Psoas muscle (tissue), 8 donors: Measurements from ENCODE around the gene COG2. TPM values are rescaled to one million over a fixed set of nuclear protein-coding genes. Genes with fewer than 3 reads are reported as not detected.
"Not testable (repeated sequence)": the region's sequence is repeated elsewhere in the genome, so short reads cannot be mapped to it uniquely, and the experiment has no call there.

Experiments
- ATAC-seq, 4 donors: fragments of 200-7000 bp; cut with Tn5 transposase; one replicate each; pipeline ENCODE4 v1.9.1; 2020; ENCODE audit warnings: moderate library complexity in 3 of 4, mild to moderate bottlenecking in 2 of 4
- DNase-seq, 2 donors: peaks; one replicate each; pipeline ENCODE4 v3.0.0-alpha.2; 2020
- H3K27ac ChIP-seq: fragments of 200-600 bp; one replicate; pipeline ENCODE4 v1.8.0; 2022
- H3K27me3 ChIP-seq, 3 donors: fragments of 200-600 bp in 1 of 3; one replicate each; pipeline versions ENCODE4 v1.6.1 to v1.8.0; 2013 to 2022; ENCODE audit warnings: low read length in 2 of 3, mild to moderate bottlenecking in 2 of 3, moderate library complexity in 1 of 3; ENCODE audit not compliant: insufficient read depth in 3 of 3
- H3K36me3 ChIP-seq, 2 donors: fragments of 200-600 bp in 1 of 2; one replicate each; pipeline versions ENCODE4 v1.6.1 to v1.8.0; 2013 to 2022; ENCODE audit warnings: low read depth in 1 of 2, mild to moderate bottlenecking in 1 of 2, moderate library complexity in 1 of 2; ENCODE audit not compliant: insufficient read depth in 1 of 2
- H3K4me1 ChIP-seq: fragments of 200-600 bp; one replicate; pipeline ENCODE4 v1.8.0; 2022
- H3K4me3 ChIP-seq: fragments of 200-600 bp; one replicate; pipeline ENCODE4 v1.8.0; 2022; ENCODE audit warnings: mild to moderate bottlenecking
- H3K9me3 ChIP-seq: fragments of 200-600 bp; one replicate; pipeline ENCODE4 v1.8.0; 2022
- WGBS, 3 donors: extraction: QIAGEN DNeasy Blood & Tissue Kit; methylation state at CpG; one replicate each; pipeline versions ENCODE4 v1.1.6 to v1.1.7; 2013; 5-methylcytosine and 5-hydroxymethylcytosine counted together
- intact Hi-C, 2 donors: fragments of 100-400 bp; cut with DNase I; formaldehyde crosslinking; loops; one replicate each; pipeline versions ENCODE4 v1.11.0 to v1.14.2; 2022
- polyA plus RNA-seq, 3 donors: library from polyadenylated mRNA; stranded (reverse); fragments of 200-250 nt; gene quantifications; one replicate each; pipeline ENCODE4 v1.2.3, GENCODE V29; 2013
- total RNA-seq, 4 donors: library from RNA; stranded (reverse); fragmentation: NEBNext Ultra II Directional in 2 of 4; extraction: Animal tissue kit (Norgen Biotek cat#: 25700) in 2 of 4; gene quantifications; one replicate each; pipeline versions ENCODE4 v1.2.1 to v1.2.4, GENCODE V29; 2021 to 2023
- TF ChIP-seq, protein P1 (sequence below): fragments of 200-600 bp; IDR thresholded peaks from one replicate; pipeline ENCODE4 v1.8.0; 2022; ENCODE audit warnings: antibody characterized with exemption
- donor health status: healthy with polysubstance abuse.
- donor health status: DM: no; HTN: no; CAD: no; lungs with moderate emphysema.
- donor health status: Bipolar disorder and iron deficiency.
- donor health status: healthy.
- donor health status: DM: yes; HTN: yes; CAD: no.
- donor health status: DM: no; HTN: no; CAD: no.
- donor health status: DM: no; HTN: no; CAD: no.
- donor health status: DM: yes; HTN: yes; CAD: no.

COG2 gene
- total and polyA plus RNA-seq, 7 donors, result 11.9 to 30.5 (median 21.3) TPM

DNA sequence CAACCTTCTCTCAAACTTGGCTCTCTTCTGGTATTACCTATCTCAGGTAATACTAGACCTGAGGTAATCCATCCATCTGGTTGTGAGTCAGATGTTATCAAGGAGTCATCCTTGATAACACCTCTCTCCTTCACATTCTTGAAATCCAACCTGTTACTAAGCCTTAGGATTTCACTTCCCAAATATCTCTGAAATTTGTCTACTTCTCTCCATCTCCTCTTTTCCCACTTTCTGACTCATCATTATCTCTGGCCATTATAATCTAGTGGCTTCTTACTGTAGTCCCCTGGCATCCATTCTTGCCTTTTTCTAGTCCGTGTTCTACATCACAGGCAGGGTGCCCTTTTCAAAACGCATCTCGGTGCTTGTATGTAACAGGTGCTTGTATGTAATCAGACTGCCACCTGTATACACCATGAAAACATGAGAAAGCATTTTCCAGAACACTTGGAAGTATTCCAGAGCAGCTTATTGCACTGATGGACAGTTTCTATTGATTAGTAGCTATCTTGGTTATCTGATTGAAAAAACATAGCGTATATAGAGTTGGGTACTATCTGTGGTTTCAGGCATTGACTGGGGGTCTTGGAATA lies 4.5 kb downstream of the COG2 start:
- ATAC-seq (no peak), DNase-seq (no peak)
- H3K27me3 ChIP-seq, result no peaks in the 10 kb centered on the region
- peaks cover 27% of the 10 kb centered on the region for H3K4me1 ChIP-seq
- intact Hi-C loops, result no loop called here
- 74 to 88% (median 82%) methylated on average over 4 of the region's 4 CpGs for WGBS, 3 donors
- peaks cover 0 to 7% of the 10 kb centered on the region in 2 donors for H3K36me3 ChIP-seq
- H3K9me3 ChIP-seq, result no peaks in the 10 kb centered on the region
- H3K4me3 ChIP-seq, result no peak overlapping the region
- TF ChIP-seq, protein P1, sequence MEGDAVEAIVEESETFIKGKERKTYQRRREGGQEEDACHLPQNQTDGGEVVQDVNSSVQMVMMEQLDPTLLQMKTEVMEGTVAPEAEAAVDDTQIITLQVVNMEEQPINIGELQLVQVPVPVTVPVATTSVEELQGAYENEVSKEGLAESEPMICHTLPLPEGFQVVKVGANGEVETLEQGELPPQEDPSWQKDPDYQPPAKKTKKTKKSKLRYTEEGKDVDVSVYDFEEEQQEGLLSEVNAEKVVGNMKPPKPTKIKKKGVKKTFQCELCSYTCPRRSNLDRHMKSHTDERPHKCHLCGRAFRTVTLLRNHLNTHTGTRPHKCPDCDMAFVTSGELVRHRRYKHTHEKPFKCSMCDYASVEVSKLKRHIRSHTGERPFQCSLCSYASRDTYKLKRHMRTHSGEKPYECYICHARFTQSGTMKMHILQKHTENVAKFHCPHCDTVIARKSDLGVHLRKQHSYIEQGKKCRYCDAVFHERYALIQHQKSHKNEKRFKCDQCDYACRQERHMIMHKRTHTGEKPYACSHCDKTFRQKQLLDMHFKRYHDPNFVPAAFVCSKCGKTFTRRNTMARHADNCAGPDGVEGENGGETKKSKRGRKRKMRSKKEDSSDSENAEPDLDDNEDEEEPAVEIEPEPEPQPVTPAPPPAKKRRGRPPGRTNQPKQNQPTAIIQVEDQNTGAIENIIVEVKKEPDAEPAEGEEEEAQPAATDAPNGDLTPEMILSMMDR, result no peak
- no peak overlapping the region for H3K27ac ChIP-seq

DNA sequence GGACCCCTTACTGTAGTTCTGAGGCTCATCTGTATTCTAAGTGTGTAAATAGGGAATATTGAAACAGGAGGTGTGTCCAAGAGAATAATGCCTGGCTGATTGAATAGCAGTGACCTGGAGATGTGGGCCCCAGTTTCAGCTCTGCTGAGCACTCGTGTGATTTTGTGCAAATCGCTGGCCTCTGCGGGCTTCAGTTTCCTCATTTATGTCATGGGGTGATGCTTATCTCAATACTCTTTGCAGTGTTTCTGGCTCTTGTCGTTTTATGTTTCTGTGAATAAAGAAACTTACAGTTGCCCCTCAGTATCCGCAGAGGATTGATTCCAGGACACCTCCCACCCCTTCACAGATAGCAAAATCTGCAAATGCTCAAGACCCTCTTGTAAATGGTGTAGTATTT lies 5.0 kb downstream of the COG2 start:
- no peaks in the 10 kb centered on the region for H3K27me3 ChIP-seq
- H3K4me1 ChIP-seq, result peaks cover 27% of the 10 kb centered on the region
- no peak overlapping the region for H3K27ac ChIP-seq
- 81 to 87% (median 85%) methylated on average over 5 of the region's 5 CpGs for WGBS, 3 donors
- peaks cover 0 to 7% of the 10 kb centered on the region in 2 donors for H3K36me3 ChIP-seq
- no peak for ATAC-seq
- H3K4me3 ChIP-seq, result no peak overlapping the region
- H3K9me3 ChIP-seq, result no peaks in the 10 kb centered on the region
- intact Hi-C loops, result no loop called here
- TF ChIP-seq, protein P1, result no peak
- DNase-seq, result no peak

DNA sequence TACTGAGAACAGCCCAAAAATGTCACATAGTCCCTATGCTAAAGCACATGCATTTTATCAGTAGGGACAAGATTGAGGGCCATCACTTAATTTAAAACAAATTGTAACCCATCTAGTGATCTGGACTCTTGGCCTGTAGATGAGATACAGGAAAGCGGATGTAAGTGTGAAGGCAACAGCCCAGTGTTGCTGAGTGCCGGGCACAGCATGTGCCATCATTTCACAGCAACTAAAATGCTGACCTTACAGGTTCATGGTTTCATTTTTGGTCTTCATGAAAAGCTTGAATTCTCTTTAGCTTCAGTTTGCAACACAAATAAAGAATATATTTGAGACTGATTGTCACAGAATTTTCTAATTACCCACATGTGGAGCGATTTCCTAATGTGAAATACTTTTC lies 5.8 kb downstream of the COG2 start:
- peaks cover 26% of the 10 kb centered on the region for H3K4me1 ChIP-seq
- no peak for DNase-seq
- TF ChIP-seq, protein P1, result no peak
- H3K36me3 ChIP-seq, result peaks cover 0 to 7% of the 10 kb centered on the region in 2 donors
- no peak overlapping the region for H3K4me3 ChIP-seq
- no peak for ATAC-seq
- WGBS, 3 donors, result 88 to 95% (median 89%) methylated on average over 3 of the region's 3 CpGs
- intact Hi-C loops, result no loop called here
- no peak overlapping the region for H3K27ac ChIP-seq
- H3K27me3 ChIP-seq, result no peaks in the 10 kb centered on the region
- H3K9me3 ChIP-seq, result no peaks in the 10 kb centered on the region

DNA sequence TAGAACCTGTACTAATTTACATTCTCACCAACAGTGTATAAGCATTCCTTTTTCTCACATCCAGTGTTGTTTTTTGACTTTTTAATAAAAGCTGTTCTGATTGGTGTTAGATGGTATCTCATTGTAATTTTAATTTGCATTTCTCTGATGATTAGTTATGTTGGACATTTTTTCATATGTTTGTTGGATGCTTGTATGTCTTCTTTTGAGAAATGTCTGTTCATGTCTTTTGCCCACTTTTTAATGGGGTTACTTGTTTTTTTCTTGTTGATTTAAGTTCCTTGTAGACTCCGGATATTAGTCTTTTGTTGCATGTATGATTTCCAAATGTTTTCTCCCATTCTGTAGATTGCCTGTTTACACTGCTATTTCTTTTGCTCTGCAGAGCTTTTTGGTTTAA lies 8.0 kb downstream of the COG2 start:
- no peaks in the 10 kb centered on the region for H3K9me3 ChIP-seq
- DNase-seq, result no peak
- H3K36me3 ChIP-seq, result peaks cover 0 to 7% of the 10 kb centered on the region in 2 donors
- H3K27ac ChIP-seq, result no peak overlapping the region
- H3K27me3 ChIP-seq, result no peaks in the 10 kb centered on the region
- peaks cover 6% of the 10 kb centered on the region for H3K4me1 ChIP-seq
- intact Hi-C loops, result no loop called here
- no peak overlapping the region for H3K4me3 ChIP-seq
- TF ChIP-seq, protein P1, result no peak
- 97 to 100% (median 97%) methylated on average over 1 of the region's 1 CpG for WGBS, 3 donors
- no peak for ATAC-seq

DNA sequence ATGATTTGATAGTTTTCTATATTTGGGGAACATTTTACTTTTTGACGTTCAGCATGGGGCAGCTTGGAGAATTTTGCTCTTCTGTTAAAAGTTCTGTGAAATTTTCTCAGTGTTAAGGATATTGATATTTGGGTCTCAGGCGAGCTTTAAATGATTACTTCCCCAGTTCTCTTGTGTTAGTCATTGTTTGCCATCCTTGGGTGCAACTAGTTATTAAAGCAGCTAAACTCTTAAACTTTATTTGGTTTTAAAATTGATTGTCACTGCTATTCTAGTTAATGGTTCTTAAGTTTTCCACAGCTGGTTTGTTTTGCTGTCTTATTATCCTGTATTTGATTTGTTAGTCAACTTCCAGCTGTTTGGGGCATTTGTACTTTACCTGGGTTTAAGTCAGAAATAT lies 9.0 kb downstream of the COG2 start:
- intact Hi-C loops, result no loop called here
- 89 to 96% (median 92%) methylated on average over 2 of the region's 2 CpGs for WGBS, 3 donors
- DNase-seq, result no peak
- H3K27me3 ChIP-seq, result no peaks in the 10 kb centered on the region
- H3K9me3 ChIP-seq, result no peaks in the 10 kb centered on the region
- H3K4me3 ChIP-seq, result no peak overlapping the region
- H3K27ac ChIP-seq, result no peak overlapping the region
- ATAC-seq, result no peak
- peaks cover 6% of the 10 kb centered on the region for H3K4me1 ChIP-seq
- TF ChIP-seq, protein P1, result no peak
- H3K36me3 ChIP-seq, result peaks cover 0 to 4% of the 10 kb centered on the region in 2 donors

DNA sequence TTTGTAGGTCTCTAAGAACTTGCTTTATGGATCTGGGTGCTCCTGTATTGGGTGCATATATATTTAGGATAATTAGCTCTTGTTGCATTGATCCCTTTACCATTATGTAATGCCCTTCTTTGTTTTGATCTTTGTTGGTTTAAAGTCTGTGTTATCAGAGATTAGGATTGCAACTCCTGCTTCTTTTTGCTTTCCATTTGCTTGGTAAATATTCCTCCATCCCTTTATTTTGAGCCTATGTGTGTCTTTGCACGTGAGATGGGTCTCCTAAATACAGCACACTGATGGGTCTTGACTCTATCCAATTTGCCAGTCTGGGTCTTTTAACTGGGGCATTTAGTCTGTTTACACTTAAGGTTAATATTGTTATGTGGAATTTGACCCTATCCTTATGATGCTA lies 14.4 kb downstream of the COG2 start:
- intact Hi-C loops, H3K4me1 ChIP-seq, H3K27ac ChIP-seq, ATAC-seq, H3K9me3 ChIP-seq, H3K27me3 ChIP-seq, DNase-seq, H3K4me3 ChIP-seq: not testable (repeated sequence)
- peaks cover 0 to 25% of the 10 kb centered on the region in 2 donors for H3K36me3 ChIP-seq
- 85 to 93% (median 93%) methylated on average over 1 of the region's 1 CpG for WGBS, 3 donors

DNA sequence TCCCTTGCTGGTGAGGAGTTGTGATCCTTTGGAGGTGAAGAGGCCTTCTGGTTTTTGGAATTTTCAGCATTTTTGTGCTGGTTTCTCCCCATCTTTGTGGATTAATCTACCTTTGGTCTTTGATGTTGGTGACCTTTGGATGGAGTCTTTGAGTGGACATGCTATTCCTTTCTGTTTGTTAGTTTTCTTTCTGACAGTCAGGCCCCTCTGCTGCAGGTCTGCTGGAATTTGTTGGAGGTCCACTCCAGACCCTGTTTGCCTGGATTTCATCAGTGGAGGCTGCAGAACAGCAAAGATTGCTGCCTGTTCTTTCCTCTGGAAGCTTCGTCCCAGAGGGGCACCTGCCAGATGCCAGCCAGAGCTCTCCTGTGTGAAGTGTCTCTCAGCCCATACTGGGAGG lies 15.8 kb downstream of the COG2 start:
- H3K27me3 ChIP-seq, H3K4me3 ChIP-seq, ATAC-seq, H3K27ac ChIP-seq, H3K9me3 ChIP-seq, H3K4me1 ChIP-seq, intact Hi-C loops, DNase-seq: not testable (repeated sequence)
- WGBS, 3 donors, result 82 to 91% (median 83%) methylated on average over 1 of the region's 1 CpG
- H3K36me3 ChIP-seq, result peaks cover 0 to 37% of the 10 kb centered on the region in 2 donors
